OCI-LY7 (cell line): ENCODE data around the gene TMEM258. TPM values are rescaled to one million over a fixed set of nuclear protein-coding genes. Genes with fewer than 3 reads are reported as not detected.

Experiments used
- BruUV-seq: library from RNA; stranded (reverse); fragments of 400-500 nt; replicated peaks from 2 replicates; lab custom pipeline; 2021; lab: Mats Ljungman, UMichigan
- CTCF ChIA-PET: fragments of 300-600 bp; sonication (Branson Sonifier 250); formaldehyde crosslinking; loops from one replicate; lab custom pipeline; 2022; ENCODE audit warnings: antibody characterized with exemption; ENCODE audit not compliant: unreplicated experiment; lab: Charles Lee
- POLR2A ChIA-PET: fragments of 300-600 bp; sonication (Branson Sonifier 250); formaldehyde crosslinking; loops from one replicate; lab custom pipeline; 2022; ENCODE audit warnings: antibody characterized with exemption; lab: Charles Lee
- DNase-seq: peaks from one replicate; pipeline ENCODE4 v3.0.0-alpha.2; 2015; ENCODE audit warnings: low spot score
- H2AFZ ChIP-seq: fragments of 200-600 bp; sonication (generic), shearing (Covaris generic); 2 replicates; pipeline ENCODE4 v1.6.1; 2014; ENCODE audit warnings: mild to moderate bottlenecking, antibody characterized with exemption, low read length, moderate library complexity
- H3K27ac ChIP-seq: fragments of 200-600 bp; sonication (generic); 2 replicates; pipeline ENCODE4 v1.5.1; 2014; ENCODE audit warnings: mixed run types, low read depth, mild to moderate bottlenecking, moderate library complexity, low read length, inconsistent platforms; ENCODE audit not compliant: poor library complexity, severe bottlenecking
- H3K36me3 ChIP-seq: fragments of 200-600 bp; sonication (generic); 2 replicates; pipeline ENCODE4 v1.6.1; 2014; ENCODE audit warnings: mild to moderate bottlenecking, antibody characterized with exemption, low read length, moderate library complexity, mixed read lengths; ENCODE audit not compliant: insufficient read depth
- H3K4me1 ChIP-seq: fragments of 200-600 bp; sonication (generic); 2 replicates; pipeline ENCODE4 v1.5.1; 2014; ENCODE audit warnings: mild to moderate bottlenecking, low read length; ENCODE audit not compliant: insufficient read depth, poor library complexity, severe bottlenecking
- H3K4me2 ChIP-seq: fragments of 200-600 bp; sonication (generic); 2 replicates; pipeline ENCODE4 v1.6.1; 2014; ENCODE audit warnings: mild to moderate bottlenecking, low read length
- H3K4me3 ChIP-seq: fragments of 200-600 bp; sonication (generic); 2 replicates; pipeline ENCODE4 v1.5.1; 2014; ENCODE audit warnings: mild to moderate bottlenecking, low read depth, low read length; ENCODE audit not compliant: poor library complexity, severe bottlenecking
- H3K79me2 ChIP-seq: fragments of 200-600 bp; sonication (generic); 2 replicates; pipeline ENCODE4 v1.6.1; 2016; ENCODE audit warnings: low read depth, mild to moderate bottlenecking, low read length, moderate library complexity, mixed read lengths; ENCODE audit not compliant: insufficient read depth
- H3K9me2 ChIP-seq: fragments of 200-600 bp; sonication (generic); 2 replicates; pipeline ENCODE4 v1.6.1; 2016; ENCODE audit warnings: mild to moderate bottlenecking, low read length, mixed read lengths; ENCODE audit not compliant: insufficient read depth
- H3K9me3 ChIP-seq: fragments of 200-600 bp; sonication (generic); 2 replicates; pipeline ENCODE4 v1.6.1; 2014; ENCODE audit warnings: mild to moderate bottlenecking, mixed run types, low read length, mixed read lengths
- H4K20me1 ChIP-seq: fragments of 200-600 bp; sonication (generic); 2 replicates; pipeline ENCODE4 v1.6.1; 2014; ENCODE audit warnings: mild to moderate bottlenecking, antibody characterized with exemption, low read length, moderate library complexity, mixed read lengths; ENCODE audit not compliant: insufficient read depth
- CTCF ChIP-seq: fragments of 200-600 bp; sonication (generic); conservative IDR thresholded peaks from 2 replicates; pipeline ENCODE4 v1.5.1; 2014; ENCODE audit warnings: mild to moderate bottlenecking, antibody characterized with exemption, low read length, moderate library complexity, mixed read lengths
- EZH2phosphoT487 ChIP-seq: fragments of 200-600 bp; sonication (generic); IDR thresholded peaks from 2 replicates; pipeline ENCODE4 v1.6.1; 2018; ENCODE audit warnings: low read depth, borderline replicate concordance, mild to moderate bottlenecking, mixed run types, antibody characterized with exemption, low read length, moderate library complexity, mixed read lengths
- intact Hi-C: fragments of 100-400 bp; cut with micrococcal nuclease; formaldehyde crosslinking; loops from one replicate; pipeline ENCODE4 v1.10.0; 2022; ENCODE audit not compliant: unreplicated experiment
- total RNA-seq, 2 experiments: library from RNA; depleted of rRNA in 1 of 2; stranded (reverse); fragments of >200 nt in 1 of 2; shearing (Covaris generic) in 1 of 2; gene quantifications; 2 replicates each; pipeline ENCODE4 v1.2.3, GENCODE V29; 2014 to 2022

Gene TMEM258
- total RNA-seq, 2 experiments from 2014 or later = 174 TPM

DNA sequence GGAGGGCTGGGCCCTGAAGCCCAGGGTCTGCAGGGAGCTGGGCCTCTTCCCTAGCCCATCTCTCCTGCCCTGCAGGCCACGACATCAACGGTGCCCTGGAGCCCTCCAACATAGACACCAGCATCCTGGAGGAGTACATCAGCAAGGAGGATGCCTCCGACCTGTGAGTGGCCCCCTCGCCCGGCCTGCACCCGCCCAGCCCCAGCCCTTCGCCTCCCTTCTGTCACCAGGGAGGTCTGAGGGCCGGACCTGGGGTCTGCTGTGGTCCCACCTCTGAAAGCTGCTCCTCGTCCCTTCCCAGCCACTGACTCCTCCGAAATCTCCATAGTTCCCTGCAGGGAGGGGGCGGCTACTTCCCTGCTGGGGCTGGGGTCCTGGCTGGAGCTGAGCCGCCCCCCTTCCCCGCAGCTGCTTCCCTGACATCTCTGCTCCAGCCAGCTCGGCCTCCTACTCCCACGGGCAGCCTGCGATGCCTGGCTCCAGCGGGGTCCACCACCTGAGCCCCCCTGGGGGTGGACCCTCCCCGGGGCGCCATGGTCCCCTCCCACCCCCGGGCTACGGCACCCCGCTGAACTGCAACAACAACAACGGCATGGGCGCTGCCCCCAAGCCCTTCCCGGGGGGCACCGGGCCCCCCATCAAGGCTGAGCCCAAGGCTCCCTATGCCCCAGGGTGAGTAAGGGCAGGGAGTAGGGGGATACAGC lies 26.7 kb downstream of the TMEM258 start:
- Histone ChIP-seq H3K9me3 (no peaks in the 10 kb centered on the region), H3K9me2 (no peaks in the 10 kb centered on the region), H3K36me3 (no peaks in the 10 kb centered on the region), H3K27ac (no peak overlapping the region), H4K20me1 (no peaks in the 10 kb centered on the region), H3K4me1 (no peaks in the 10 kb centered on the region), H3K79me2 (no peaks in the 10 kb centered on the region), H3K4me3 (no peak overlapping the region), H3K4me2 (no peak overlapping the region), H2AFZ (no peak overlapping the region)
- no peak for TF ChIP-seq EZH2phosphoT487
- no peak for TF ChIP-seq CTCF
- intact Hi-C loops = no loop called here
- CTCF ChIA-PET = no interaction called here
- POLR2A ChIA-PET = no interaction called here
- no TSS peak for BruUV-seq
- no peak for DNase-seq

- no peaks in the 10 kb centered on the region for H3K9me3 ChIP-seq
- H3K4me3 ChIP-seq = no peak overlapping the region
- H3K4me1 ChIP-seq = no peaks in the 10 kb centered on the region
- H3K36me3 ChIP-seq = no peaks in the 10 kb centered on the region
- no peak overlapping the region for H2AFZ ChIP-seq
- no peaks in the 10 kb centered on the region for H3K79me2 ChIP-seq
- H3K4me2 ChIP-seq = no peak overlapping the region
- no peak overlapping the region for H3K27ac ChIP-seq
- BruUV-seq = no TSS peak
- TF ChIP-seq CTCF = no peak
- no peak for TF ChIP-seq EZH2phosphoT487
- DNase-seq = no peak
- H3K9me2 ChIP-seq = no peaks in the 10 kb centered on the region
- CTCF ChIA-PET = no interaction called here
- no peaks in the 10 kb centered on the region for H4K20me1 ChIP-seq
- POLR2A ChIA-PET = no interaction called here
- intact Hi-C loops = no loop called here
These were observed 27.7 kb downstream of the TMEM258 start for GRCh38 chr11:61764606-61765260.
